Type B pancreatic cell (in vitro differentiated cells): ENCODE measurements around the gene MINAR1. TPM values are rescaled to one million over a fixed set of nuclear protein-coding genes. Genes with fewer than 3 reads are reported as not detected.

Experiments used
- DNase-seq: peaks from one replicate; pipeline ENCODE4 v3.0.0; 2021; ENCODE audit warnings: mixed read lengths; ENCODE audit not compliant: unreplicated experiment; ENCODE audit errors: extremely low spot score
- H3K27ac Mint-ChIP-seq: 2 replicates; pipeline ENCODE4 v1.8.0; 2021; ENCODE audit warnings: mild to moderate bottlenecking, mixed read lengths
- H3K27me3 Mint-ChIP-seq: 2 replicates; pipeline ENCODE4 v1.8.0; 2021; ENCODE audit warnings: mixed read lengths
- H3K36me3 Mint-ChIP-seq: 2 replicates; pipeline ENCODE4 v1.8.0; 2021; ENCODE audit warnings: mixed read lengths
- H3K4me1 Mint-ChIP-seq: one replicate; pipeline ENCODE4 v1.8.0; 2021; ENCODE audit warnings: mixed read lengths; ENCODE audit not compliant: unreplicated experiment
- H3K4me3 Mint-ChIP-seq: 2 replicates; pipeline ENCODE4 v1.8.0; 2021; ENCODE audit warnings: mild to moderate bottlenecking, mixed read lengths
- H3K9me3 Mint-ChIP-seq: 2 replicates; pipeline ENCODE4 v1.8.0; 2021; ENCODE audit warnings: mixed read lengths
- CTCF ChIP-seq: fragments of 200-600 bp; sonication (generic); conservative IDR thresholded peaks from 2 replicates; pipeline ENCODE4 v1.5.0; 2021; ENCODE audit warnings: antibody characterized with exemption, mild to moderate bottlenecking
- total RNA-seq: library from RNA; stranded (reverse); gene quantifications from 2 replicates; pipeline ENCODE4 v1.2.1, GENCODE V29; 2021; ENCODE audit warnings: low replicate concordance

The MINAR1 gene
- total RNA-seq, 1 donor from 2014 or later, result 3.0 TPM

- TF ChIP-seq CTCF, result no peak
- no peak for DNase-seq
- H3K4me1 Mint-ChIP-seq, result no peaks in the 10 kb centered on the region
- H3K27me3 Mint-ChIP-seq, result peaks cover 19% of the 10 kb centered on the region
- no peaks in the 10 kb centered on the region for H3K36me3 Mint-ChIP-seq
- no peak overlapping the region for H3K4me3 Mint-ChIP-seq
- H3K27ac Mint-ChIP-seq, result no peak overlapping the region
- no peaks in the 10 kb centered on the region for H3K9me3 Mint-ChIP-seq
Observed at GRCh38 chr15:79440355-79440908, 8.3 kb downstream of the MINAR1 start.

GRCh38 chr15:79442911-79443310, 10.8 kb downstream of the MINAR1 start:
- TF ChIP-seq CTCF, result no peak
- Mint-ChIP-seq H3K27ac (no peak overlapping the region), H3K4me3 (no peak overlapping the region), H3K27me3 (no peaks in the 10 kb centered on the region), H3K4me1 (no peaks in the 10 kb centered on the region), H3K9me3 (no peaks in the 10 kb centered on the region), H3K36me3 (no peaks in the 10 kb centered on the region)
- DNase-seq, result no peak

- Mint-ChIP-seq H3K4me3 (no peak overlapping the region), H3K36me3 (no peaks in the 10 kb centered on the region), H3K9me3 (no peaks in the 10 kb centered on the region), H3K27ac (no peak overlapping the region), H3K27me3 (peaks cover 4% of the 10 kb centered on the region), H3K4me1 (no peaks in the 10 kb centered on the region)
- DNase-seq, result no peak
- TF ChIP-seq CTCF, result no peak
Observed at GRCh38 chr15:79447060-79447459, 14.9 kb downstream of the MINAR1 start.

- Mint-ChIP-seq H3K27ac (no peak overlapping the region), H3K27me3 (peaks cover 4% of the 10 kb centered on the region), H3K4me3 (no peak overlapping the region), H3K4me1 (no peaks in the 10 kb centered on the region), H3K9me3 (no peaks in the 10 kb centered on the region), H3K36me3 (no peaks in the 10 kb centered on the region)
- no peak for DNase-seq
- peak; percentile 54 for TF ChIP-seq CTCF
Observed at GRCh38 chr15:79450648-79451047, 18.5 kb downstream of the MINAR1 start.

GRCh38 chr15:79451361-79451999, 19.3 kb downstream of the MINAR1 start:
- H3K4me3 Mint-ChIP-seq, result no peak overlapping the region

More at GRCh38 chr15:79451361-79451999, 19.3 kb downstream of the MINAR1 start:
- no peaks in the 10 kb centered on the region for H3K9me3 Mint-ChIP-seq
- H3K4me1 Mint-ChIP-seq, result no peaks in the 10 kb centered on the region
- peaks cover 4% of the 10 kb centered on the region for H3K27me3 Mint-ChIP-seq
- no peak for DNase-seq
- H3K27ac Mint-ChIP-seq, result no peak overlapping the region
- no peaks in the 10 kb centered on the region for H3K36me3 Mint-ChIP-seq
- no peak for TF ChIP-seq CTCF
